HepG2 (cell line): ENCODE measurements around the gene DPH2. TPM values are rescaled to one million over a fixed set of nuclear protein-coding genes. Genes with fewer than 3 reads are reported as not detected.

ENCODE experiments used
- CREM ChIP-seq, 2 experiments: sonication (generic) in 1 of 2; formaldehyde crosslinking in 1 of 2; IDR thresholded peaks; 2 replicates each; pipeline versions ENCODE4 v1.4.0 to v1.6.1; 2016 to 2020; ENCODE audit warnings: antibody characterized with exemption in 1 of 2, mild to moderate bottlenecking in 1 of 2, missing genetic modification reagents in 1 of 2
- DR1 ChIP-seq: sonication (generic); formaldehyde crosslinking; IDR thresholded peaks from 2 replicates; pipeline ENCODE4 v1.8.0; 2021; ENCODE audit warnings: mild to moderate bottlenecking, missing genetic modification reagents, inconsistent platforms
- HMGA1 ChIP-seq: sonication (generic); formaldehyde crosslinking; conservative IDR thresholded peaks from 2 replicates; pipeline ENCODE4 v1.4.0; 2020; ENCODE audit warnings: missing genetic modification reagents
- HNRNPK ChIP-seq: fragments of 200-400 bp; formaldehyde crosslinking; IDR thresholded peaks from 2 replicates; pipeline ENCODE4 v1.6.1; 2018; ENCODE audit warnings: low read length, low read depth, moderate library complexity, mild to moderate bottlenecking; ENCODE audit not compliant: poor library complexity, severe bottlenecking
- JDP2 ChIP-seq: sonication (generic); formaldehyde crosslinking; IDR thresholded peaks from 2 replicates; pipeline ENCODE4 v1.8.1; 2022; ENCODE audit warnings: missing genetic modification reagents, borderline replicate concordance
- JUNB ChIP-seq: sonication (generic); formaldehyde crosslinking; IDR thresholded peaks from 2 replicates; pipeline ENCODE4 v1.8.0; 2022; ENCODE audit warnings: missing genetic modification reagents, mild to moderate bottlenecking, borderline replicate concordance
- ZBTB1 ChIP-seq: sonication (generic); formaldehyde crosslinking; IDR thresholded peaks from 2 replicates; pipeline ENCODE4 v1.4.0; 2020; ENCODE audit warnings: missing genetic modification reagents, borderline replicate concordance
- ZBTB8A ChIP-seq: sonication (generic); formaldehyde crosslinking; IDR thresholded peaks from 2 replicates; pipeline ENCODE4 v1.4.0; 2020; ENCODE audit warnings: mild to moderate bottlenecking, low read depth, missing genetic modification reagents, borderline replicate concordance
- ZNF124 ChIP-seq: sonication (generic); formaldehyde crosslinking; IDR thresholded peaks from 2 replicates; pipeline ENCODE4 v1.4.0; 2020; ENCODE audit warnings: missing genetic modification reagents
- ZNF589 ChIP-seq: sonication (generic); formaldehyde crosslinking; conservative IDR thresholded peaks from 2 replicates; pipeline ENCODE4 v1.8.0; 2022; ENCODE audit warnings: mild to moderate bottlenecking, moderate library complexity, missing genetic modification reagents
- ZNF761 ChIP-seq: sonication (generic); formaldehyde crosslinking; conservative IDR thresholded peaks from 2 replicates; pipeline ENCODE4 v1.4.0; 2020; ENCODE audit warnings: mild to moderate bottlenecking, missing genetic modification reagents
- ZSCAN29 ChIP-seq: sonication (generic); formaldehyde crosslinking; conservative IDR thresholded peaks from 2 replicates; pipeline ENCODE4 v1.4.0; 2020; ENCODE audit warnings: mild to moderate bottlenecking, missing genetic modification reagents
- ZSCAN30 ChIP-seq: sonication (generic); formaldehyde crosslinking; IDR thresholded peaks from 2 replicates; pipeline ENCODE4 v1.5.0; 2020; ENCODE audit warnings: mild to moderate bottlenecking, missing genetic modification reagents
- polyA plus RNA-seq, 8 experiments: library from polyadenylated mRNA; depleted of rRNA in 3 of 8; stranded (reverse) in 7 of 8; unstranded in 1 of 8; fragments of >200 nt; fragmentation: Illumina TruSeq in 4 of 8; extraction: Trizol in 4 of 8; gene quantifications; 2 replicates each; pipeline versions ENCODE4 v1.2.1 to v1.2.3, GENCODE V29; 2011 to 2016; ENCODE audit warnings: low read depth in 4 of 8, missing spikeins in 1 of 8, mixed read lengths in 1 of 8; ENCODE audit not compliant: insufficient read depth in 1 of 8
- total RNA-seq, 5 experiments: library from RNA; depleted of rRNA; stranded (reverse); fragments of >200 nt; fragmentation: Illumina TruSeq; extraction: Trizol; gene quantifications; 2 replicates each; pipeline ENCODE4 v1.2.3, GENCODE V29; 2016; ENCODE audit warnings: low read depth in 1 of 5
- TF ChIP-seq, protein P1 (sequence below), 2 experiments: sonication (generic) in 1 of 2; formaldehyde crosslinking in 1 of 2; IDR thresholded peaks; 2 replicates each; pipeline versions ENCODE4 v1.4.0 to v1.6.1; 2016 to 2020; ENCODE audit warnings: borderline replicate concordance in 1 of 2, low read depth in 1 of 2, mild to moderate bottlenecking in 1 of 2, missing genetic modification reagents in 1 of 2
- TF ChIP-seq, protein P2 (sequence below): sonication (generic); formaldehyde crosslinking; IDR thresholded peaks from 2 replicates; pipeline ENCODE4 v1.8.1; 2023; ENCODE audit warnings: mild to moderate bottlenecking, missing genetic modification reagents, borderline replicate concordance
- TF ChIP-seq, protein P3 (sequence below): sonication (generic); formaldehyde crosslinking; IDR thresholded peaks from 2 replicates; pipeline ENCODE4 v1.4.0; 2020; ENCODE audit warnings: mild to moderate bottlenecking, missing genetic modification reagents
- TF ChIP-seq, protein P4 (sequence below): sonication (generic); formaldehyde crosslinking; IDR thresholded peaks from 2 replicates; pipeline ENCODE4 v1.8.0; 2022; ENCODE audit warnings: mild to moderate bottlenecking, missing genetic modification reagents

Gene DPH2
- total and polyA plus RNA-seq, 2 of the 13 experiments (the other 11 are each of a cell fraction or from before 2014, with no cell fraction given), result 32.2 to 38.3 TPM

DNA sequence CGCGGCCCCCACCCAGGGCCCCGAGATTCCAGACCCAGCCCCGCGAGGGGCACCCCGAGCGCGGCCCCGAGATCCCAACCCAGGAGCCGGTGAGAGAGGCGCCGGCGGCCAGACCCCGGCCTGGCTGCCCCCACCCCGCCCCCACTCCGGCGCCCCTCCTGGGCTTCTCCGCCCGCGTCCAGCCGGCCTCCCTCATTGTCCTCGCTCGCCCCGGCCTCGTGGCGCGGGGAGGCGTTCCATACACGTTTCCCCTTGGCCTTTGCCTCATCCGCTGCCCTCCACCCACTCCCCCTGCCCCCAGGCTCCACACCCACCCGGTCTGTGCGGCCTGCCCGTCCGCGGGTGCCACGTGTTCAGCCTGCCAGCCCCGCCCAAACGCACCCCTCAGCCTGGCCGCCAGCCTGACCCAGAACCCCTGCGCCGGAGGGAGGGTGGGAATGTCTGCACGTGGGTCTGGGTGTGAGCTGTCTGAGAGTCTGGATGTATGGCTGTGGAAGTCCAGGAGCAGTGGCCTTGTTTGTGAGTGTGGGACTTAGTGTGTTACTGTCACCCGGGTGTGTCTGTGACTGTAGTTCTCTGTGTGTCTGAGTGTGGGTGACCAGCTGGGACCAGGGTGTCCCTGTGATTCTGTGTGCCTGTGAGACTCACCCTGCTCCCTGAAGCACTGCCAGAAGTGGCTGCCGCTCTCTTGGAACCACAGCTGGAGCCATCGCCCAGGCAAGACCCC, 9.9 kb downstream of the DPH2 start (continued):
- TF ChIP-seq, protein P1, sequence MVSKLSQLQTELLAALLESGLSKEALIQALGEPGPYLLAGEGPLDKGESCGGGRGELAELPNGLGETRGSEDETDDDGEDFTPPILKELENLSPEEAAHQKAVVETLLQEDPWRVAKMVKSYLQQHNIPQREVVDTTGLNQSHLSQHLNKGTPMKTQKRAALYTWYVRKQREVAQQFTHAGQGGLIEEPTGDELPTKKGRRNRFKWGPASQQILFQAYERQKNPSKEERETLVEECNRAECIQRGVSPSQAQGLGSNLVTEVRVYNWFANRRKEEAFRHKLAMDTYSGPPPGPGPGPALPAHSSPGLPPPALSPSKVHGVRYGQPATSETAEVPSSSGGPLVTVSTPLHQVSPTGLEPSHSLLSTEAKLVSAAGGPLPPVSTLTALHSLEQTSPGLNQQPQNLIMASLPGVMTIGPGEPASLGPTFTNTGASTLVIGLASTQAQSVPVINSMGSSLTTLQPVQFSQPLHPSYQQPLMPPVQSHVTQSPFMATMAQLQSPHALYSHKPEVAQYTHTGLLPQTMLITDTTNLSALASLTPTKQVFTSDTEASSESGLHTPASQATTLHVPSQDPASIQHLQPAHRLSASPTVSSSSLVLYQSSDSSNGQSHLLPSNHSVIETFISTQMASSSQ (IDR thresholded peaks at IDR 0.05; ENCODE audit: low read depth), result no peak
- TF ChIP-seq, protein P1 (CRISPR knock-in tag; IDR thresholded peaks at IDR 0.05; ENCODE audit: borderline replicate concordance), result no peak; the same call in 1 of the 2 replicates
- TF ChIP-seq DR1 (CRISPR knock-in tag), result no peak
- no peak for TF ChIP-seq ZSCAN30
- TF ChIP-seq ZNF124 (CRISPR knock-in tag), result no peak
- peak; percentile 28 for TF ChIP-seq HNRNPK
- peak; percentile 76; the same call in 1 of the 2 replicates for TF ChIP-seq ZNF761 (CRISPR knock-in tag)
- TF ChIP-seq ZBTB8A, result 0 out of 2 replicates have a peak, but pooled peaks have one; percentile 55
- TF ChIP-seq ZSCAN29 (CRISPR knock-in tag), result no peak
- no peak for TF ChIP-seq JUNB (CRISPR knock-in tag)
- no peak for TF ChIP-seq CREM (IDR thresholded peaks at IDR 0.05)
- TF ChIP-seq CREM (CRISPR knock-in tag; IDR thresholded peaks at IDR 0.05), result no peak
- TF ChIP-seq, protein P2, sequence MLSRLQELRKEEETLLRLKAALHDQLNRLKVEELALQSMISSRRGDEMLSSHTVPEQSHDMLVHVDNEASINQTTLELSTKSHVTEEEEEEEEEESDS (CRISPR knock-in tag), result no peak
- TF ChIP-seq, protein P3, sequence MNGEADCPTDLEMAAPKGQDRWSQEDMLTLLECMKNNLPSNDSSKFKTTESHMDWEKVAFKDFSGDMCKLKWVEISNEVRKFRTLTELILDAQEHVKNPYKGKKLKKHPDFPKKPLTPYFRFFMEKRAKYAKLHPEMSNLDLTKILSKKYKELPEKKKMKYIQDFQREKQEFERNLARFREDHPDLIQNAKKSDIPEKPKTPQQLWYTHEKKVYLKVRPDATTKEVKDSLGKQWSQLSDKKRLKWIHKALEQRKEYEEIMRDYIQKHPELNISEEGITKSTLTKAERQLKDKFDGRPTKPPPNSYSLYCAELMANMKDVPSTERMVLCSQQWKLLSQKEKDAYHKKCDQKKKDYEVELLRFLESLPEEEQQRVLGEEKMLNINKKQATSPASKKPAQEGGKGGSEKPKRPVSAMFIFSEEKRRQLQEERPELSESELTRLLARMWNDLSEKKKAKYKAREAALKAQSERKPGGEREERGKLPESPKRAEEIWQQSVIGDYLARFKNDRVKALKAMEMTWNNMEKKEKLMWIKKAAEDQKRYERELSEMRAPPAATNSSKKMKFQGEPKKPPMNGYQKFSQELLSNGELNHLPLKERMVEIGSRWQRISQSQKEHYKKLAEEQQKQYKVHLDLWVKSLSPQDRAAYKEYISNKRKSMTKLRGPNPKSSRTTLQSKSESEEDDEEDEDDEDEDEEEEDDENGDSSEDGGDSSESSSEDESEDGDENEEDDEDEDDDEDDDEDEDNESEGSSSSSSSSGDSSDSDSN, result peak; percentile 47; the same call in 1 of the 2 replicates
- TF ChIP-seq HMGA1 (CRISPR knock-in tag), result no peak
- no peak for TF ChIP-seq JDP2 (CRISPR knock-in tag)
- TF ChIP-seq ZBTB1, result no peak
- TF ChIP-seq, protein P4, sequence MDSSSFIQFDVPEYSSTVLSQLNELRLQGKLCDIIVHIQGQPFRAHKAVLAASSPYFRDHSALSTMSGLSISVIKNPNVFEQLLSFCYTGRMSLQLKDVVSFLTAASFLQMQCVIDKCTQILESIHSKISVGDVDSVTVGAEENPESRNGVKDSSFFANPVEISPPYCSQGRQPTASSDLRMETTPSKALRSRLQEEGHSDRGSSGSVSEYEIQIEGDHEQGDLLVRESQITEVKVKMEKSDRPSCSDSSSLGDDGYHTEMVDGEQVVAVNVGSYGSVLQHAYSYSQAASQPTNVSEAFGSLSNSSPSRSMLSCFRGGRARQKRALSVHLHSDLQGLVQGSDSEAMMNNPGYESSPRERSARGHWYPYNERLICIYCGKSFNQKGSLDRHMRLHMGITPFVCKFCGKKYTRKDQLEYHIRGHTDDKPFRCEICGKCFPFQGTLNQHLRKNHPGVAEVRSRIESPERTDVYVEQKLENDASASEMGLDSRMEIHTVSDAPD (CRISPR knock-in tag), result no peak
- TF ChIP-seq ZNF589 (CRISPR knock-in tag), result no peak
